ENCODE results near the gene WDR76. TPM values are rescaled to one million over a fixed set of nuclear protein-coding genes. Genes with fewer than 3 reads are reported as not detected.

The WDR76 gene
- total RNA-seq (4.8 TPM), polyA plus RNA-seq (ENCODE audit: insufficient read depth, low read depth, low replicate concordance) (0.73 TPM)
- long read RNA-seq, donor 1, partial matches to known transcripts, result 0 of 1 reads
- long read RNA-seq, donor 1, other reads (novel, unspliced or antisense), result 0 of 1 reads
- long read RNA-seq, donor 2, partial matches to known transcripts, result 0 of 1 reads
- long read RNA-seq, donor 2, other reads (novel, unspliced or antisense), result 0 of 1 reads
- long read RNA-seq, donor 3, result 0 reads
- long read RNA-seq, donor 4, partial matches to known transcripts, result 0 of 1 reads
- long read RNA-seq, donor 4, other reads (novel, unspliced or antisense), result 0 of 1 reads
- long read RNA-seq, donor 5, result 0 reads
- long read RNA-seq, donor 6, result 0 reads
- long read RNA-seq, donor 7, partial matches to known transcripts, result 0 of 1 reads
- long read RNA-seq, donor 7, other reads (novel, unspliced or antisense), result 0 of 1 reads
- long read RNA-seq, donor 8, partial matches to known transcripts, result 0 of 2 reads
- long read RNA-seq, donor 8, other reads (novel, unspliced or antisense), result 0 of 2 reads
- long read RNA-seq, donor 9, result 0 reads
- long read RNA-seq, donor 10, result 0 reads

GRCh38 chr15:43826508-43827341 is at the start of gene WDR76:
TSS of gene WDR76 (plus strand) at chr15:43827002. CDS start at chr15:43827033, 31 bp downstream.
- TF ChIP-seq, protein P1, sequence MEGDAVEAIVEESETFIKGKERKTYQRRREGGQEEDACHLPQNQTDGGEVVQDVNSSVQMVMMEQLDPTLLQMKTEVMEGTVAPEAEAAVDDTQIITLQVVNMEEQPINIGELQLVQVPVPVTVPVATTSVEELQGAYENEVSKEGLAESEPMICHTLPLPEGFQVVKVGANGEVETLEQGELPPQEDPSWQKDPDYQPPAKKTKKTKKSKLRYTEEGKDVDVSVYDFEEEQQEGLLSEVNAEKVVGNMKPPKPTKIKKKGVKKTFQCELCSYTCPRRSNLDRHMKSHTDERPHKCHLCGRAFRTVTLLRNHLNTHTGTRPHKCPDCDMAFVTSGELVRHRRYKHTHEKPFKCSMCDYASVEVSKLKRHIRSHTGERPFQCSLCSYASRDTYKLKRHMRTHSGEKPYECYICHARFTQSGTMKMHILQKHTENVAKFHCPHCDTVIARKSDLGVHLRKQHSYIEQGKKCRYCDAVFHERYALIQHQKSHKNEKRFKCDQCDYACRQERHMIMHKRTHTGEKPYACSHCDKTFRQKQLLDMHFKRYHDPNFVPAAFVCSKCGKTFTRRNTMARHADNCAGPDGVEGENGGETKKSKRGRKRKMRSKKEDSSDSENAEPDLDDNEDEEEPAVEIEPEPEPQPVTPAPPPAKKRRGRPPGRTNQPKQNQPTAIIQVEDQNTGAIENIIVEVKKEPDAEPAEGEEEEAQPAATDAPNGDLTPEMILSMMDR (IDR thresholded peaks at IDR 0.05; ENCODE audit: borderline replicate concordance, extremely low read depth, insufficient read depth), result no peak
- FAIRE-seq (no peak), DNase-seq (peak; percentile 79 to 94 (median 90))
- no peaks in the 10 kb centered on the region for H3K9me3 ChIP-seq (ENCODE audit: control insufficient read depth in 2 of 3, insufficient read depth in 1 of 3, low read length in 3 of 3)
- peak within 1 kb of the TSS in 1 of 2 donors; percentile 62 for H3K27ac ChIP-seq (ENCODE audit: low read depth in 2 of 2, low read length in 2 of 2)
- peak within 1 kb of the TSS; percentile 69 to 74 (median 70) for H3K4me3 ChIP-seq (ENCODE audit: low read length in 3 of 3)
- intact Hi-C loops (cut with DNase I), result no loop called here
- H3K9ac ChIP-seq (ENCODE audit: low read length in 3 of 3), result peak within 1 kb of the TSS; percentile 34 to 82 (median 35)
- no peaks in the 10 kb centered on the region for H3K36me3 ChIP-seq (ENCODE audit: control insufficient read depth in 2 of 3, insufficient read depth in 3 of 3, low read length in 3 of 3)
- peaks cover 3 to 8% (median 3%) of the 10 kb centered on the region in 3 donors for H3K4me1 ChIP-seq (ENCODE audit: control insufficient read depth in 2 of 3, insufficient read depth in 2 of 3, low read depth in 1 of 3, low read length in 3 of 3)
- H3K27me3 ChIP-seq (ENCODE audit: control insufficient read depth, insufficient read depth, low read length), result no peaks in the 10 kb centered on the region

GRCh38 chr15:43777267-43777914 is 49.4 kb upstream of the WDR76 start:
- Histone ChIP-seq H3K9ac (ENCODE audit: low read length in 3 of 3) (peak overlapping the region; percentile 52 to 89 (median 79)), H3K9me3 (ENCODE audit: control insufficient read depth in 2 of 3, insufficient read depth in 1 of 3, low read length in 3 of 3) (no peaks in the 10 kb centered on the region), H3K4me3 (ENCODE audit: low read length in 3 of 3) (peak overlapping the region; percentile 74 to 88 (median 75)), H3K27me3 (ENCODE audit: control insufficient read depth, insufficient read depth, low read length) (no peaks in the 10 kb centered on the region), H3K4me1 (ENCODE audit: control insufficient read depth in 2 of 3, insufficient read depth in 2 of 3, low read depth in 1 of 3, low read length in 3 of 3) (peaks cover 0 to 5% (median 0%) of the 10 kb centered on the region in 3 donors), H3K36me3 (ENCODE audit: control insufficient read depth in 2 of 3, insufficient read depth in 3 of 3, low read length in 3 of 3) (peaks cover 5 to 8% (median 5%) of the 10 kb centered on the region in 3 donors), H3K27ac (ENCODE audit: low read depth in 2 of 2, low read length in 2 of 2) (peak overlapping the region; percentile 56 to 79)
- peak; percentile 75 to 92 (median 82) for DNase-seq
- intact Hi-C loops (cut with DNase I), result no loop called here
- TF ChIP-seq, protein P1 (IDR thresholded peaks at IDR 0.05; ENCODE audit: borderline replicate concordance, extremely low read depth, insufficient read depth), result peak; percentile 51
- no peak for FAIRE-seq

DNA sequence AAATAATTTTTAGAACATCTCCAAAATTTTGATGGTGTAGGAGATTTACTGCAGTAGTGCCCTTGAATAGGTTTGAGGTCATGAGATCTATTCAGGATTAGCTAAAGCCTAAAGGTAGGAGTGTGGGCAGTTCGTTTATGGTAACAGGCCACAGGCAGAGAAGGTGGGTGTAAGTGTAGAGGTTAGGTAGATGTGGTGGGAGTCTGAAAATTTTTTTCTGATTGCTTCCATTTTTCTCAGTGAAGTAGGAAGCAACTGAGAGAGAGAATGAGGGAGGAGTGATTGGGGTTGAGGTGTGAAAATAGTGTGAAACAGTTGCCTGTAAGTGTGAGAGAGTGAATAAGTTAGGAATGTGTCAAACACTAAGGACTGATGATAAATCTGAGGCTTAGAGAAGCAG is 47.8 kb upstream of the WDR76 start:
- no peaks in the 10 kb centered on the region for H3K36me3 ChIP-seq (ENCODE audit: control insufficient read depth in 2 of 3, insufficient read depth in 3 of 3, low read length in 3 of 3)
- no peak overlapping the region for H3K9ac ChIP-seq (ENCODE audit: low read length in 3 of 3)
- DNase-seq, result no peak
- H3K27me3 ChIP-seq (ENCODE audit: control insufficient read depth, insufficient read depth, low read length), result no peaks in the 10 kb centered on the region
- no peaks in the 10 kb centered on the region for H3K9me3 ChIP-seq (ENCODE audit: control insufficient read depth in 2 of 3, insufficient read depth in 1 of 3, low read length in 3 of 3)
- H3K4me3 ChIP-seq (ENCODE audit: low read length in 3 of 3), result no peak overlapping the region
- intact Hi-C loops (cut with DNase I), result no loop called here
- peaks cover 0 to 5% (median 0%) of the 10 kb centered on the region in 3 donors for H3K4me1 ChIP-seq (ENCODE audit: control insufficient read depth in 2 of 3, insufficient read depth in 2 of 3, low read depth in 1 of 3, low read length in 3 of 3)
- FAIRE-seq, result no peak
- TF ChIP-seq, protein P1 (IDR thresholded peaks at IDR 0.05; ENCODE audit: borderline replicate concordance, extremely low read depth, insufficient read depth), result no peak
- H3K27ac ChIP-seq (ENCODE audit: low read depth in 2 of 2, low read length in 2 of 2), result no peak overlapping the region
